Liver (tissue), 10 donors: ENCODE measurements around the gene TNF. TPM values are rescaled to one million over a fixed set of nuclear protein-coding genes. Genes with fewer than 3 reads are reported as not detected.

Experiments
- DNase-seq: peaks from one replicate; pipeline ENCODE4 v3.0.0-alpha.2; 2017; ENCODE audit warnings: low spot score
- H3K27ac ChIP-seq, 2 donors: one replicate each; pipeline ENCODE4 v1.7.0; 2013; ENCODE audit warnings: inconsistent platforms in 2 of 2, low read length in 2 of 2, control low read depth in 1 of 2, low read depth in 1 of 2, mild to moderate bottlenecking in 1 of 2
- H3K27me3 ChIP-seq, 4 donors: one replicate each; pipeline versions ENCODE4 v1.6.1 to v1.7.0; 2013; ENCODE audit warnings: low read length in 3 of 4, inconsistent platforms in 1 of 4, mild to moderate bottlenecking in 1 of 4, moderate library complexity in 1 of 4; ENCODE audit not compliant: control insufficient read depth in 4 of 4, insufficient read depth in 4 of 4
- H3K36me3 ChIP-seq, 4 donors: one replicate each; pipeline versions ENCODE4 v1.6.1 to v1.7.0; 2013; ENCODE audit warnings: low read length in 3 of 4, mild to moderate bottlenecking in 3 of 4, low read depth in 1 of 4, moderate library complexity in 1 of 4; ENCODE audit not compliant: control insufficient read depth in 4 of 4, insufficient read depth in 3 of 4
- H3K4me1 ChIP-seq, 4 donors: one replicate each; pipeline versions ENCODE4 v1.6.1 to v1.7.0; 2013; ENCODE audit warnings: low read length in 3 of 4, mild to moderate bottlenecking in 3 of 4, moderate library complexity in 1 of 4; ENCODE audit not compliant: control insufficient read depth in 4 of 4, insufficient read depth in 4 of 4
- H3K4me3 ChIP-seq, 3 donors: one replicate each; pipeline versions ENCODE4 v1.6.1 to v1.7.0; 2013; ENCODE audit warnings: low read length in 3 of 3, control low read depth in 1 of 3, low read depth in 1 of 3, mild to moderate bottlenecking in 1 of 3
- H3K9ac ChIP-seq, 2 donors: one replicate each; pipeline ENCODE4 v1.7.0; 2013; ENCODE audit warnings: low read length in 2 of 2, mild to moderate bottlenecking in 2 of 2, moderate library complexity in 2 of 2, control low read depth in 1 of 2, low read depth in 1 of 2
- H3K9me3 ChIP-seq, 4 donors: one replicate each; pipeline versions ENCODE4 v1.6.1 to v1.7.0; 2013; ENCODE audit warnings: low read length in 3 of 4; ENCODE audit not compliant: control insufficient read depth in 4 of 4
- EGR1 ChIP-seq, 2 donors: IDR thresholded peaks; 2 replicates each; pipeline ENCODE4 v1.6.1; 2016 to 2018; ENCODE audit warnings: antibody characterized with exemption in 2 of 2, low read depth in 2 of 2
- FOXA1 ChIP-seq: IDR thresholded peaks from 2 replicates; pipeline ENCODE4 v1.6.1; 2016; ENCODE audit warnings: antibody characterized with exemption
- GABPA ChIP-seq, 2 donors: IDR thresholded peaks in 1 of 2; conservative IDR thresholded peaks in 1 of 2; 2 replicates each; pipeline ENCODE4 v1.6.1; 2016; ENCODE audit warnings: antibody characterized with exemption in 2 of 2, mild to moderate bottlenecking in 1 of 2, moderate library complexity in 1 of 2
- HNF4A ChIP-seq, 2 donors: conservative IDR thresholded peaks; 2 replicates each; pipeline ENCODE4 v1.6.1; 2016; ENCODE audit warnings: antibody characterized with exemption in 2 of 2, mild to moderate bottlenecking in 2 of 2
- HNF4G ChIP-seq: IDR thresholded peaks from 2 replicates; pipeline ENCODE4 v1.6.1; 2016; ENCODE audit warnings: antibody characterized with exemption
- RAD21 ChIP-seq, 2 donors: IDR thresholded peaks; 2 replicates each; pipeline ENCODE4 v1.6.1; 2016; ENCODE audit warnings: antibody characterized with exemption in 2 of 2, mild to moderate bottlenecking in 2 of 2
- RXRA ChIP-seq, 2 donors: IDR thresholded peaks; 2 replicates each; pipeline ENCODE4 v1.6.1; 2017 to 2018; ENCODE audit warnings: antibody characterized with exemption in 2 of 2, mild to moderate bottlenecking in 1 of 2
- SP1 ChIP-seq: IDR thresholded peaks from 2 replicates; pipeline ENCODE4 v1.6.1; 2018; ENCODE audit warnings: antibody characterized with exemption, mild to moderate bottlenecking
- YY1 ChIP-seq: IDR thresholded peaks from 2 replicates; pipeline ENCODE4 v1.6.1; 2016; ENCODE audit warnings: antibody characterized with exemption, mild to moderate bottlenecking
- WGBS: extraction: QIAGEN DNeasy Blood & Tissue Kit; methylation state at CpG from one replicate; pipeline ENCODE4 v1.1.7; 2013; 5-methylcytosine and 5-hydroxymethylcytosine counted together
- polyA plus RNA-seq, 2 donors: library from polyadenylated mRNA; stranded (reverse) in 1 of 2; unstranded in 1 of 2; fragments of 200-250 nt in 1 of 2; fragments of >200 nt in 1 of 2; fragmentation: Nextera tagmentation in 1 of 2; extraction: Ambion mirVana in 1 of 2; gene quantifications; one replicate each; pipeline versions ENCODE4 v1.2.1 to v1.2.3, GENCODE V29; 2013 to 2015
- small RNA-seq: library from RNA; depleted of rRNA; stranded (forward); fragments of <200 nt; gene quantifications from one replicate; pipeline ENCODE3, GENCODE V24; 2014
- total RNA-seq, 2 donors: library from RNA; depleted of rRNA; stranded (reverse); fragments of >200 nt; gene quantifications; one replicate each; pipeline ENCODE4 v1.2.3, GENCODE V29; 2014
- TF ChIP-seq, protein P1 (sequence below): IDR thresholded peaks from 2 replicates; pipeline ENCODE4 v1.6.1; 2016; ENCODE audit warnings: antibody characterized with exemption
- TF ChIP-seq, protein P2 (sequence below): IDR thresholded peaks from 2 replicates; pipeline ENCODE4 v1.6.1; 2016; ENCODE audit warnings: antibody characterized with exemption
- TF ChIP-seq, protein P3 (sequence below): IDR thresholded peaks from 2 replicates; pipeline ENCODE4 v1.6.1; 2016; ENCODE audit warnings: antibody characterized with exemption
- donor health status: healthy.
- donor health status: healthy.
- donor health status: healthy.
- donor health status: healthy.
- donor health status: healthy.

Gene TNF
- total and polyA plus RNA-seq, 4 donors, result 0.06 to 0.42 (median 0.19) TPM; not detected in 1

DNA sequence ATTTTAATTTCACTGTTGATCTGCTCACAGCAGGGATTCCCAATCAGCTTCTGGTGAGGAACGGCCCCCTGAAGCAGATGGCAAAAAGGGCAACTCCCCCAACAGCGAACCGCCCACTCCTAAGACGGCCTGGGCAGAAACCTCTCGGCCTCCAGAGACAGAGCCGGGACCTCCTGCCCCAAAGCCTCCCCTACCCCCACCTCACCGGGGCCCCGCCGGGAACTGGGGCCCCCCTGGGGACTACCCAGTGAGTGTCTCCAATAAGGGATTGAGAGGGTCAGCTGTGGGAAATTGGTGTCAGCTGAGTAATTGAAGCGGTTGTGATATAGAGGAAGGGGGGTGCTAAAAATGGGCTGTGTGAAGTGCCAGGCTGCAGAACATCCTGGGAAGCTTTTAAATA is 51.6 kb downstream of the TNF start (continued):
- TF ChIP-seq, protein P1, sequence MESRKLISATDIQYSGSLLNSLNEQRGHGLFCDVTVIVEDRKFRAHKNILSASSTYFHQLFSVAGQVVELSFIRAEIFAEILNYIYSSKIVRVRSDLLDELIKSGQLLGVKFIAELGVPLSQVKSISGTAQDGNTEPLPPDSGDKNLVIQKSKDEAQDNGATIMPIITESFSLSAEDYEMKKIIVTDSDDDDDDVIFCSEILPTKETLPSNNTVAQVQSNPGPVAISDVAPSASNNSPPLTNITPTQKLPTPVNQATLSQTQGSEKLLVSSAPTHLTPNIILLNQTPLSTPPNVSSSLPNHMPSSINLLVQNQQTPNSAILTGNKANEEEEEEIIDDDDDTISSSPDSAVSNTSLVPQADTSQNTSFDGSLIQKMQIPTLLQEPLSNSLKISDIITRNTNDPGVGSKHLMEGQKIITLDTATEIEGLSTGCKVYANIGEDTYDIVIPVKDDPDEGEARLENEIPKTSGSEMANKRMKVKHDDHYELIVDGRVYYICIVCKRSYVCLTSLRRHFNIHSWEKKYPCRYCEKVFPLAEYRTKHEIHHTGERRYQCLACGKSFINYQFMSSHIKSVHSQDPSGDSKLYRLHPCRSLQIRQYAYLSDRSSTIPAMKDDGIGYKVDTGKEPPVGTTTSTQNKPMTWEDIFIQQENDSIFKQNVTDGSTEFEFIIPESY, result no peak
- TF ChIP-seq RAD21 (IDR thresholded peaks at IDR 0.05) (no peak), SP1 (no peak), EGR1 (IDR thresholded peaks at IDR 0.05; ENCODE audit: low read depth in 2 of 2) (no peak), GABPA (IDR thresholded peaks at IDR 0.05 in 1 of 2, conservative IDR thresholded peaks at IDR 0.05 in 1 of 2) (no peak), HNF4A (conservative IDR thresholded peaks at IDR 0.05) (no peak), FOXA1 (no peak)
- TF ChIP-seq, protein P2, sequence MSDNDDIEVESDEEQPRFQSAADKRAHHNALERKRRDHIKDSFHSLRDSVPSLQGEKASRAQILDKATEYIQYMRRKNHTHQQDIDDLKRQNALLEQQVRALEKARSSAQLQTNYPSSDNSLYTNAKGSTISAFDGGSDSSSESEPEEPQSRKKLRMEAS, result no peak

DNA sequence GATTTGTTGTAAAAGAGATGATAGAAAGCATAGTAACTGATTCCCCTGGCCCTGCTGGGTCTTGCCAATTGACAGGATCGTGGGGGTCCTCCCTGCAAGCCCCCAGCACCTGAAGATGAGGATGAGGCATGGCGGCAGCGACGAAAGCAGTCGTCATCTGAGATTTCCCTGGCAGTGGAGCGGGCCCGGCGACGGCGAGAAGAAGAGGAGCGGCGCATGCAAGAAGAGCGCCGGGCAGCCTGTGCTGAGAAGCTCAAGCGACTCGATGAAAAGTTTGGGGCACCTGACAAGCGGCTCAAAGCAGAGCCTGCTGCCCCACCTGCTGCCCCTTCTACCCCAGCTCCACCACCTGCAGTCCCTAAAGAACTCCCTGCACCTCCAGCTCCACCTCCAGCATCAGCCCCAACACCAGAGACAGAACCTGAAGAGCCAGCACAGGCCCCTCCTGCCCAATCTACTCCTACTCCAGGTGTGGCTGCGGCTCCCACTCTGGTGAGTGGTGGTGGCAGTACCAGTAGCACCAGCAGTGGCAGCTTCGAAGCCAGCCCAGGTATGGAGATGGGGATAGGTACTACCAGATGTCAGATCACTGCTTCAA is 52.4 kb downstream of the TNF start:
- H3K4me1 ChIP-seq, result peaks cover 0 to 2% (median 0%) of the 10 kb centered on the region in 4 donors
- no peaks in the 10 kb centered on the region for H3K27me3 ChIP-seq
- H3K27ac ChIP-seq, result no peak overlapping the region
- TF ChIP-seq RXRA (IDR thresholded peaks at IDR 0.05) (no peak), HNF4G (no peak), YY1 (no peak)
- TF ChIP-seq, protein P3, sequence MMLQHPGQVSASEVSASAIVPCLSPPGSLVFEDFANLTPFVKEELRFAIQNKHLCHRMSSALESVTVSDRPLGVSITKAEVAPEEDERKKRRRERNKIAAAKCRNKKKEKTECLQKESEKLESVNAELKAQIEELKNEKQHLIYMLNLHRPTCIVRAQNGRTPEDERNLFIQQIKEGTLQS, result no peak
- DNase-seq, result no peak
- 96% methylated on average over 19 of the region's 19 CpGs for WGBS
- H3K9me3 ChIP-seq, result no peaks in the 10 kb centered on the region
- no peak overlapping the region for H3K4me3 ChIP-seq
- H3K9ac ChIP-seq, result no peak overlapping the region
- peaks cover 42 to 87% (median 73%) of the 10 kb centered on the region in 4 donors for H3K36me3 ChIP-seq

Small RNAs within 50 kb of the gene (small RNA-seq; reads per million reads assigned to genes)
- gene SNORA38, result 4.2 reads per million, percentile 92 among the genes with 10 or more reads in this experiment
- gene SNORD117, result 207 reads per million, percentile 98 among the genes with 10 or more reads in this experiment
- not detected for gene SNORD84
- not detected for gene UQCRHP1

Other genes with a start within 250 kb of the TNF start
Only the 30 nearest of the 34 such genes appear.
- 100 to 1,000 TPM; 341 to 369 TPM for gene HLA-B, start 218.4 kb upstream of the TNF start, total RNA-seq
- 100 to 1,000 TPM; 464 to 864 TPM for gene HLA-B, start 218.4 kb upstream of the TNF start, polyA plus RNA-seq
- gene MICA, start 172.0 kb upstream of the TNF start, total RNA-seq, result 1 to 10 TPM; 3.3 to 9.1 TPM
- 1 to 10 TPM; 3.2 to 5.0 TPM for gene MICA, start 172.0 kb upstream of the TNF start, polyA plus RNA-seq
- 1 to 10 TPM; 1.8 to 4.9 TPM for gene MICB, start 77.4 kb upstream of the TNF start, total RNA-seq
- under 1 TPM; 0.19 to 0.66 TPM for gene MICB, start 77.4 kb upstream of the TNF start, polyA plus RNA-seq
- under 1 TPM in 1 of 2 donors, not detected in 1; 0.56 TPM for gene MCCD1, start 46.6 kb upstream of the TNF start, total RNA-seq
- not detected for gene MCCD1, start 46.6 kb upstream of the TNF start, polyA plus RNA-seq
- gene DDX39B, start 33.6 kb upstream of the TNF start, total RNA-seq, result 100 to 1,000 TPM; 151 to 254 TPM
- 100 to 1,000 TPM in 1 of 2 donors, 10 to 100 TPM in 1; 75.0 to 120 TPM for gene DDX39B, start 33.6 kb upstream of the TNF start, polyA plus RNA-seq
- under 1 TPM; 0.14 to 0.17 TPM for gene ATP6V1G2, start 29.0 kb upstream of the TNF start, total RNA-seq
- gene ATP6V1G2, start 29.0 kb upstream of the TNF start, polyA plus RNA-seq, result under 1 TPM; 0.35 to 0.36 TPM
- 1 to 10 TPM; 6.7 to 8.0 TPM for gene NFKBIL1, start 28.0 kb upstream of the TNF start, total RNA-seq
- gene NFKBIL1, start 28.0 kb upstream of the TNF start, polyA plus RNA-seq, result 1 to 10 TPM; 3.3 to 9.6 TPM
- gene LTA, start 3.3 kb upstream of the TNF start, total RNA-seq, result not detected
- under 1 TPM in 1 of 2 donors, not detected in 1; 0.05 TPM for gene LTA, start 3.3 kb upstream of the TNF start, polyA plus RNA-seq
- gene LTB, start 6.9 kb downstream of the TNF start, total RNA-seq, result 1 to 10 TPM in 1 of 2 donors, under 1 TPM in 1; 0.67 to 5.3 TPM
- 1 to 10 TPM; 1.4 to 1.7 TPM for gene LTB, start 6.9 kb downstream of the TNF start, polyA plus RNA-seq
- gene LST1, start 10.7 kb downstream of the TNF start, total RNA-seq, result 10 to 100 TPM; 10.4 to 24.6 TPM
- 10 to 100 TPM; 11.6 to 15.3 TPM for gene LST1, start 10.7 kb downstream of the TNF start, polyA plus RNA-seq
- gene NCR3, start 17.4 kb downstream of the TNF start, total RNA-seq, result under 1 TPM in 1 of 2 donors, not detected in 1; 0.42 TPM
- under 1 TPM; 0.14 to 0.71 TPM for gene NCR3, start 17.4 kb downstream of the TNF start, polyA plus RNA-seq
- gene AIF1, start 39.7 kb downstream of the TNF start, total RNA-seq, result 10 to 100 TPM; 12.2 to 46.8 TPM
- 10 to 100 TPM; 24.9 to 28.6 TPM for gene AIF1, start 39.7 kb downstream of the TNF start, polyA plus RNA-seq
- 10 to 100 TPM; 27.2 to 31.9 TPM for gene PRRC2A, start 45.1 kb downstream of the TNF start, total RNA-seq
- gene PRRC2A, start 45.1 kb downstream of the TNF start, polyA plus RNA-seq, result 10 to 100 TPM; 21.9 to 39.3 TPM
- 100 to 1,000 TPM; 109 to 119 TPM for gene BAG6, start 77.1 kb downstream of the TNF start, total RNA-seq
- gene BAG6, start 77.1 kb downstream of the TNF start, polyA plus RNA-seq, result 100 to 1,000 TPM in 1 of 2 donors, 10 to 100 TPM in 1; 64.9 to 116 TPM
- gene APOM, start 80.3 kb downstream of the TNF start, total RNA-seq, result 100 to 1,000 TPM in 1 of 2 donors, 10 to 100 TPM in 1; 89.8 to 164 TPM
- gene APOM, start 80.3 kb downstream of the TNF start, polyA plus RNA-seq, result 100 to 1,000 TPM; 182 to 587 TPM
- 10 to 100 TPM in 1 of 2 donors, 1 to 10 TPM in 1; 8.1 to 10.8 TPM for gene C6orf47, start 85.2 kb downstream of the TNF start, total RNA-seq
- gene C6orf47, start 85.2 kb downstream of the TNF start, polyA plus RNA-seq, result 1 to 10 TPM; 2.0 to 6.7 TPM
- 10 to 100 TPM in 1 of 2 donors, 1 to 10 TPM in 1; 8.7 to 13.9 TPM for gene GPANK1, start 89.4 kb downstream of the TNF start, total RNA-seq
- 10 to 100 TPM in 1 of 2 donors, 1 to 10 TPM in 1; 7.6 to 13.8 TPM for gene GPANK1, start 89.4 kb downstream of the TNF start, polyA plus RNA-seq
- gene CSNK2B, start 90.5 kb downstream of the TNF start, total RNA-seq, result 10 to 100 TPM; 58.1 to 60.5 TPM
- 100 to 1,000 TPM in 1 of 2 donors, 10 to 100 TPM in 1; 93.5 to 108 TPM for gene CSNK2B, start 90.5 kb downstream of the TNF start, polyA plus RNA-seq
- 1 to 10 TPM; 1.4 to 5.9 TPM for gene LY6G5B, start 94.4 kb downstream of the TNF start, total RNA-seq
- 1 to 10 TPM; 1.2 to 2.8 TPM for gene LY6G5B, start 94.4 kb downstream of the TNF start, polyA plus RNA-seq
- gene LY6G5C, start 105.5 kb downstream of the TNF start, total RNA-seq, result 1 to 10 TPM in 1 of 2 donors, under 1 TPM in 1; 0.59 to 1.1 TPM
- 1 to 10 TPM; 1.1 to 2.5 TPM for gene LY6G5C, start 105.5 kb downstream of the TNF start, polyA plus RNA-seq
- gene ABHD16A, start 127.8 kb downstream of the TNF start, total RNA-seq, result 10 to 100 TPM; 39.1 to 59.4 TPM
- gene ABHD16A, start 127.8 kb downstream of the TNF start, polyA plus RNA-seq, result 10 to 100 TPM; 26.6 to 30.8 TPM
- 1 to 10 TPM in 1 of 2 donors, under 1 TPM in 1; 0.08 to 3.2 TPM for gene LY6G6F, start 131.3 kb downstream of the TNF start, total RNA-seq
- gene LY6G6F, start 131.3 kb downstream of the TNF start, polyA plus RNA-seq, result not detected
- gene LY6G6D, start 139.8 kb downstream of the TNF start, total RNA-seq, result not detected
- not detected for gene LY6G6D, start 139.8 kb downstream of the TNF start, polyA plus RNA-seq
- not detected for gene LY6G6C, start 146.2 kb downstream of the TNF start, total RNA-seq
- not detected for gene LY6G6C, start 146.2 kb downstream of the TNF start, polyA plus RNA-seq
- gene MPIG6B, start 147.8 kb downstream of the TNF start, total RNA-seq, result 10 to 100 TPM in 1 of 2 donors, under 1 TPM in 1; 0.08 to 10.7 TPM
- under 1 TPM; 0.15 to 0.33 TPM for gene MPIG6B, start 147.8 kb downstream of the TNF start, polyA plus RNA-seq
- gene DDAH2, start 153.7 kb downstream of the TNF start, total RNA-seq, result 10 to 100 TPM; 23.8 to 31.4 TPM
- gene DDAH2, start 153.7 kb downstream of the TNF start, polyA plus RNA-seq, result 10 to 100 TPM; 19.8 to 22.6 TPM
- gene CLIC1, start 161.0 kb downstream of the TNF start, total RNA-seq, result 100 to 1,000 TPM in 1 of 2 donors, 10 to 100 TPM in 1; 56.5 to 124 TPM
- 10 to 100 TPM; 63.7 to 65.2 TPM for gene CLIC1, start 161.0 kb downstream of the TNF start, polyA plus RNA-seq
- 1 to 10 TPM; 5.9 to 6.4 TPM for gene MSH5, start 164.4 kb downstream of the TNF start, total RNA-seq
- 1 to 10 TPM; 1.2 to 2.2 TPM for gene MSH5, start 164.4 kb downstream of the TNF start, polyA plus RNA-seq
- gene SAPCD1, start 187.1 kb downstream of the TNF start, total RNA-seq, result 1 to 10 TPM in 1 of 2 donors, under 1 TPM in 1; 0.59 to 2.6 TPM
- gene SAPCD1, start 187.1 kb downstream of the TNF start, polyA plus RNA-seq, result under 1 TPM in 1 of 2 donors, not detected in 1; 0.68 TPM
- 1 to 10 TPM in 1 of 2 donors, under 1 TPM in 1; 0.17 to 2.0 TPM for gene VWA7, start 201.8 kb downstream of the TNF start, total RNA-seq
- 1 to 10 TPM in 1 of 2 donors, under 1 TPM in 1; 0.81 to 1.0 TPM for gene VWA7, start 201.8 kb downstream of the TNF start, polyA plus RNA-seq